Lower lobe of right lung (tissue), 2 donors: ENCODE data around the gene BUB1B. TPM values are rescaled to one million over a fixed set of nuclear protein-coding genes. Genes with fewer than 3 reads are reported as not detected.
A peak's percentile ranks its signal among the peaks of the same experiment; 100 is the strongest.

Experiments
- ATAC-seq, 2 donors: fragments of 200-7000 bp; cut with Tn5 transposase; one replicate each; pipeline ENCODE4 v1.9.1; 2020 to 2022; ENCODE audit warnings: mild to moderate bottlenecking in 2 of 2, moderate library complexity in 2 of 2
- DNase-seq: peaks from one replicate; pipeline ENCODE4 v3.0.0-alpha.2; 2020
- H3K27ac ChIP-seq: fragments of 200-600 bp; one replicate; pipeline ENCODE4 v1.8.0; 2022
- H3K27me3 ChIP-seq: fragments of 200-600 bp; one replicate; pipeline ENCODE4 v1.8.0; 2022; ENCODE audit warnings: low read depth
- H3K36me3 ChIP-seq: fragments of 200-600 bp; one replicate; pipeline ENCODE4 v1.8.0; 2022; ENCODE audit warnings: mild to moderate bottlenecking
- H3K4me1 ChIP-seq: fragments of 200-600 bp; one replicate; pipeline ENCODE4 v1.8.0; 2022
- H3K4me3 ChIP-seq: fragments of 200-600 bp; one replicate; pipeline ENCODE4 v1.8.0; 2022; ENCODE audit warnings: mild to moderate bottlenecking
- H3K9me3 ChIP-seq: fragments of 200-600 bp; one replicate; pipeline ENCODE4 v1.8.0; 2022
- intact Hi-C: fragments of 100-400 bp; cut with DNase I; formaldehyde crosslinking; loops from one replicate; pipeline ENCODE4 v1.11.0; 2022
- total RNA-seq: library from RNA; stranded (reverse); fragmentation: NEBNext Ultra II Directional; extraction: Animal tissue kit (Norgen Biotek cat#: 25700); gene quantifications from one replicate; pipeline ENCODE4 v1.2.1, GENCODE V29; 2021
- TF ChIP-seq, protein P1 (sequence below): fragments of 200-600 bp; IDR thresholded peaks from one replicate; pipeline ENCODE4 v1.8.0; 2022; ENCODE audit warnings: antibody characterized with exemption, mild to moderate bottlenecking
- donor health status: DM: no; HTN: yes; CAD: no; lungs with severe emphysema.

Gene BUB1B
- total RNA-seq, 1 donor from 2014 or later, result 1.4 TPM

DNA sequence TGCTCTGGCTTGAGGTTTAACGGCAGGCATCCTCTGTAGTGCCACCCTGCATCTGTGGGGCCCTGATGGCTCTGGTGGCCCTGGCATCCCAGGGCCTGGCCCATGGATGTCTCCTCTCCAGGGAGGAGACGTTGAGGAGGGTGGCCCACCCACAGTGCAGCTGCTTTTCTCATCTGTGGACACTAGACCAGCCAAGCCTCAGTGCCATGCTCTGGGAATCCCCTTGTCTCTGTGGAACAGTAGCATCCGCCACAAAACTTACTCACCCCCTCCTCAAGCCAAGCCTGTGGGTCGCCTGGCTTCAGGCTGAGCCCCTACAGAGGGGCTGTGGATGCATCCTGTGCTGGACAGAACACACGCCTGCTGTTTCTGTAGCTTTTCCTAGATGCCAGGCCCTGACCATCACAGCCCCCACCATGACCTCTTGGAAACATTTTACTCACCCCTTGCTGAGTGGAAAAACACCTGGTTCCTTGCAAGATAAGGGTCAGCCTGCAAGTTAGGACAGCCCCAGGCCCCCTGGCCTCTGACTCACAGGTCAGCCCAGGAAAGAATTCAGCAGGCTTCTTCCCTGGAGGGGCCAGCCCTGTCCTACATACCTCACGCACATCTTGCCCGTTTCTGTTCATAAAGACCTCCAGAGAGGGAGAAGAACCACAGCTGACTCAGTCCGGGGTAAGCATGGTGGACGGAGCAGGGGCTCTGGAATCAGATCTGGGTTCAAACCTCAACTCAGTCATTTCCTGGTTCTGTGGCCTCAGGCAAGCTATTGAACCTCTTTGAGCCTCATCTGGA lies 97.0 kb downstream of the BUB1B start:
- H3K27ac ChIP-seq, result no peak overlapping the region
- TF ChIP-seq, protein P1, sequence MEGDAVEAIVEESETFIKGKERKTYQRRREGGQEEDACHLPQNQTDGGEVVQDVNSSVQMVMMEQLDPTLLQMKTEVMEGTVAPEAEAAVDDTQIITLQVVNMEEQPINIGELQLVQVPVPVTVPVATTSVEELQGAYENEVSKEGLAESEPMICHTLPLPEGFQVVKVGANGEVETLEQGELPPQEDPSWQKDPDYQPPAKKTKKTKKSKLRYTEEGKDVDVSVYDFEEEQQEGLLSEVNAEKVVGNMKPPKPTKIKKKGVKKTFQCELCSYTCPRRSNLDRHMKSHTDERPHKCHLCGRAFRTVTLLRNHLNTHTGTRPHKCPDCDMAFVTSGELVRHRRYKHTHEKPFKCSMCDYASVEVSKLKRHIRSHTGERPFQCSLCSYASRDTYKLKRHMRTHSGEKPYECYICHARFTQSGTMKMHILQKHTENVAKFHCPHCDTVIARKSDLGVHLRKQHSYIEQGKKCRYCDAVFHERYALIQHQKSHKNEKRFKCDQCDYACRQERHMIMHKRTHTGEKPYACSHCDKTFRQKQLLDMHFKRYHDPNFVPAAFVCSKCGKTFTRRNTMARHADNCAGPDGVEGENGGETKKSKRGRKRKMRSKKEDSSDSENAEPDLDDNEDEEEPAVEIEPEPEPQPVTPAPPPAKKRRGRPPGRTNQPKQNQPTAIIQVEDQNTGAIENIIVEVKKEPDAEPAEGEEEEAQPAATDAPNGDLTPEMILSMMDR, result no peak
- peaks cover 9% of the 10 kb centered on the region for H3K27me3 ChIP-seq
- no peaks in the 10 kb centered on the region for H3K36me3 ChIP-seq
- H3K4me3 ChIP-seq, result no peak overlapping the region
- DNase-seq (no peak), ATAC-seq (no peak)
- H3K9me3 ChIP-seq, result no peaks in the 10 kb centered on the region
- H3K4me1 ChIP-seq, result peaks cover 13% of the 10 kb centered on the region
- intact Hi-C loops, result no loop called here

DNA sequence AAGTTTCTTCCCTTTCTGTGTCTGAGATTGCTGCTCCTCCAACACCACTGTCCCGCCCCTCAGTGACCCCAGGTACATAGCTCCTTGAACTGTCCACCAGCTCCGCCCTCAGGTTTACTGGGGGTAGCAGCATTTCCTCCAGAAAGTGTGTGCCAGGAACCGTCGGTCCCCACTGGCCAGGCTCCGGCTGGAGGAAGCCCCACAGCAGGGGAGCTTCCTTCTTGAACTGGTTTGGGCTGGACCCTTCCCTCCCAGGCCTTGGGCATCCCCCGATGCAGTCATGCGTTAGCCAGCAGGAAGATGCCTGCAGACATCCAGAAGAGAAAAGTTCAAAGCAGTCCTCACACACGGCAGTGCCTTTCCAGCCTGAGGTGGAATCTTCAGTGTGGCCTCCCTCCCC lies 97.7 kb downstream of the BUB1B start:
- no peaks in the 10 kb centered on the region for H3K36me3 ChIP-seq
- no peak overlapping the region for H3K4me3 ChIP-seq
- peaks cover 6% of the 10 kb centered on the region for H3K4me1 ChIP-seq
- intact Hi-C loops, result no loop called here
- TF ChIP-seq, protein P1, result no peak
- DNase-seq, result no peak
- no peak for ATAC-seq
- peaks cover 2% of the 10 kb centered on the region for H3K27me3 ChIP-seq
- H3K27ac ChIP-seq, result no peak overlapping the region
- no peaks in the 10 kb centered on the region for H3K9me3 ChIP-seq

DNA sequence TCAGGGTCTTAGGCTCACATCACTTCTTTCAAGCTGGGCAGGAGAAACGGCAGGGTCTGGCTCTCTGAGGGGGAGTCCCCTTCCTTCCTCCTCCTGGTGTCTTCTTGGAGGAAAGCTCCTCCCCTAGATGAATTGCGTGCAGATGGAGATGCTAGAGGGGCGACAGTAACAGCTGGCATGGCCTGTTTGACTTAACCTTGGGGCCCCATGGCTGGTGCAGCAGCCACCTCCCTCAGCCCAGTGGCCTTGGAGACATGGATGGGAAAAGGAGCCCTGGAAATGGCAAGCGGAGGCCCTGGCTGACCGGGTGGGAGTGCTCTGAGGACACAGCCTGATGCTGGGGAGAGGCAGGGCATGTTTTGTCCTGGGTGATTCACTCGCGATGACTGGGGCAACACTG lies 98.2 kb downstream of the BUB1B start:
- H3K9me3 ChIP-seq, result no peaks in the 10 kb centered on the region
- no peak overlapping the region for H3K4me3 ChIP-seq
- TF ChIP-seq, protein P1, result no peak
- intact Hi-C loops, result no loop called here
- H3K4me1 ChIP-seq, result peaks cover 2% of the 10 kb centered on the region
- H3K27ac ChIP-seq, result no peak overlapping the region
- DNase-seq, result no peak
- ATAC-seq, result no peak
- H3K36me3 ChIP-seq, result no peaks in the 10 kb centered on the region
- H3K27me3 ChIP-seq, result no peaks in the 10 kb centered on the region

DNA sequence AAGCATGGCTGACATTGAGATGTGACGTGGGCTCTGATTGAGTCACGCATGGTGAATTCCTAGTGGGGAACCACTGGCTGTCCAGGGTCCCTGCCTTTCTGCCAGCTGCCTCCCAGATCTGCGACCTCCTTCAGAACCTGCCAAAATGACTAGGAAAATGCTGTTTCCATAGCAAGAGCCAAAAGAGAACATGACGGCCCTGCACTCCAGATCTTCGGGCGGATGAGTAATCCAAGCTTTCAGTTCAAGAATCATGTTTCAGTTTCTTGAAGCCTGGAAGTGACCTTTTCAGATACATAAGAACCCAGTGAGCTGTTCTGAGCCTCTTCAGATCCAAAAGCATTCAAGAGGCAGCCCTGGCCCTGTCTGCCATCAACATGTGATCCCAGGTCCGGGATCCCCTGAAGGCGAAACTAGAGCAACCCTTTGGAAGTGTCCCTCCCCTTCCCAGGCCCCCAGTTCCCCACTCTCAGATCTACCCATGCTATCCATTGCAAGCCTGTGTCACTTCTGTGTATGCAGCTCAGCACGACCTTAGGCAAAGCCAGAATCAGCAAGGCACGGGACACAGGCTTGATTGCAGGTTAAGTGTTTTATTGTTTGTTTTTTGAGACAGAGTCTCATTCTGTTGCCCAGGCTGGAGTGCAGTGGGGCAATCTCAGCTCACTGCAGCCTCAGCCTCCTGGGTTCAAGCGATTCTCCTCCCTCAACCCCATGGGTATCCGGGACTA lies 102.3 kb downstream of the BUB1B start:
- Histone ChIP-seq H3K27ac (peak overlapping the region; percentile 54), H3K9me3 (no peaks in the 10 kb centered on the region)

DNA sequence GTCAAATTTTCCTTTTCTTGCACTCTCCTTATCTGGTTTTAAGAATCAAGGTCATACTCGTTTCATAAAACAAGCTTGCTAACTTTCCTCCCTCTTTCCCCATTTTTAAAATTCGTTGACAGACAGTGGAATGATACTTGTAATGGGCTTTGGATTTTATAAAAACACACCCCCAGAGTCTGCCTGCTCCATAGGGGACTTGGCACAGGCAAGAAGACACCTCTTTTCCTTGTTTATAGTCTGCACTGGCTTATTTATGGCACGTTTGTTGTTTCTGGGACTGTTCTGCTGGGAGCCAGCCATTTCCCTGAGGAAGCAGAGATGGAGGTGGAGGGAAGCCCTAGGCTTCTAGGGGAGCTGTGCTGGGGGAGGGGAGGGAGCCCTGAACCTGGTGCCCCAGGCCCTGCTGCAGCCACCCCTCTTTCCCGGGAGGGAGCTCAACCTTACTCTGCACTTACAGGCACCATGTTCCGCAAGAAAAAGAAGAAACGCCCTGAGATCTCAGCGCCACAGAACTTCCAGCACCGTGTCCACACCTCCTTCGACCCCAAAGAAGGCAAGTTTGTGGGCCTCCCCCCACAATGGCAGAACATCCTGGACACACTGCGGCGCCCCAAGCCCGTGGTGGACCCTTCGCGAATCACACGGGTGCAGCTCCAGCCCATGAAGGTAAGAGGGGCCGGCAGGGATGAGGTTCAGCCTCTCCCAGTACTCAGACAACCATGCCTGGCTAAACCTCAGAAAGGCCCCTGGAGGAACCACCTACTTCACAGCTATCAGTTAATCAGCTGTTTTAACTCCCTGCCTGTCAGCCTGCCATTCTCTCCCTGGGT lies 103.7 kb downstream of the BUB1B start:
- Histone ChIP-seq H3K36me3 (no peaks in the 10 kb centered on the region), H3K27me3 (no peaks in the 10 kb centered on the region), H3K4me3 (no peak overlapping the region), H3K4me1 (no peaks in the 10 kb centered on the region), H3K27ac (no peak overlapping the region), H3K9me3 (no peaks in the 10 kb centered on the region)
- DNase-seq (no peak), ATAC-seq (no peak)
- TF ChIP-seq, protein P1, result no peak
- intact Hi-C loops, result no loop called here

More for the DNA sequence above, 102.3 kb downstream of the BUB1B start:
- Histone ChIP-seq H3K36me3 (no peaks in the 10 kb centered on the region), H3K4me3 (no peak overlapping the region), H3K27me3 (no peaks in the 10 kb centered on the region), H3K4me1 (no peaks in the 10 kb centered on the region)
- DNase-seq (no peak), ATAC-seq (peak; percentile 62 to 74)
- intact Hi-C loops, result no loop called here
- TF ChIP-seq, protein P1, result no peak
